ENCODE measurements around the gene VRK1.

VRK1 gene

GRCh38 chr14:96903444-96904023 is 106.4 kb downstream of the VRK1 start:
- Histone ChIP-seq H3K4me1 (ENCODE audit: insufficient read depth, low read length) (no peaks in the 10 kb centered on the region), H3K36me3 (ENCODE audit: insufficient read depth, low read length) (no peaks in the 10 kb centered on the region), H3K9me3 (ENCODE audit: low read length) (no peaks in the 10 kb centered on the region), H3K4me3 (ENCODE audit: low read length) (no peak overlapping the region), H3K27me3 (ENCODE audit: insufficient read depth, low read length) (no peaks in the 10 kb centered on the region), H2AFZ (ENCODE audit: low read depth, low read length) (no peak overlapping the region)

- Histone ChIP-seq H3K4me1 (ENCODE audit: insufficient read depth, low read length) (no peaks in the 10 kb centered on the region), H3K27me3 (ENCODE audit: insufficient read depth, low read length) (no peaks in the 10 kb centered on the region), H3K9me3 (ENCODE audit: low read length) (no peaks in the 10 kb centered on the region), H3K36me3 (ENCODE audit: insufficient read depth, low read length) (no peaks in the 10 kb centered on the region), H3K4me3 (ENCODE audit: low read length) (no peak overlapping the region), H2AFZ (ENCODE audit: low read depth, low read length) (no peak overlapping the region)
These were observed 107.0 kb downstream of the VRK1 start for GRCh38 chr14:96904201-96904600.

GRCh38 chr14:96905065-96905464 is 107.9 kb downstream of the VRK1 start:
- no peak overlapping the region for H2AFZ ChIP-seq (ENCODE audit: low read depth, low read length)
- no peak overlapping the region for H3K4me3 ChIP-seq (ENCODE audit: low read length)
- no peaks in the 10 kb centered on the region for H3K9me3 ChIP-seq (ENCODE audit: low read length)
- H3K36me3 ChIP-seq (ENCODE audit: insufficient read depth, low read length), result no peaks in the 10 kb centered on the region
- no peaks in the 10 kb centered on the region for H3K4me1 ChIP-seq (ENCODE audit: insufficient read depth, low read length)
- H3K27me3 ChIP-seq (ENCODE audit: insufficient read depth, low read length), result no peaks in the 10 kb centered on the region

- H2AFZ ChIP-seq (ENCODE audit: low read depth, low read length), result no peak overlapping the region
- no peaks in the 10 kb centered on the region for H3K36me3 ChIP-seq (ENCODE audit: insufficient read depth, low read length)
- H3K27me3 ChIP-seq (ENCODE audit: insufficient read depth, low read length), result no peaks in the 10 kb centered on the region
- no peak overlapping the region for H3K4me3 ChIP-seq (ENCODE audit: low read length)
- no peaks in the 10 kb centered on the region for H3K4me1 ChIP-seq (ENCODE audit: insufficient read depth, low read length)
- peaks cover 4% of the 10 kb centered on the region for H3K9me3 ChIP-seq (ENCODE audit: low read length)
These were observed 108.6 kb downstream of the VRK1 start for GRCh38 chr14:96905825-96906224.

GRCh38 chr14:96906434-96906833 is 109.3 kb downstream of the VRK1 start:
- Histone ChIP-seq H3K4me3 (ENCODE audit: low read length) (no peak overlapping the region), H3K9me3 (ENCODE audit: low read length) (peaks cover 4% of the 10 kb centered on the region), H3K4me1 (ENCODE audit: insufficient read depth, low read length) (no peaks in the 10 kb centered on the region), H3K27me3 (ENCODE audit: insufficient read depth, low read length) (no peaks in the 10 kb centered on the region), H3K36me3 (ENCODE audit: insufficient read depth, low read length) (no peaks in the 10 kb centered on the region), H2AFZ (ENCODE audit: low read depth, low read length) (no peak overlapping the region)

- H2AFZ ChIP-seq (ENCODE audit: low read depth, low read length), result no peak overlapping the region
- H3K4me3 ChIP-seq (ENCODE audit: low read length), result no peak overlapping the region
- no peaks in the 10 kb centered on the region for H3K4me1 ChIP-seq (ENCODE audit: insufficient read depth, low read length)
- no peaks in the 10 kb centered on the region for H3K27me3 ChIP-seq (ENCODE audit: insufficient read depth, low read length)
- H3K36me3 ChIP-seq (ENCODE audit: insufficient read depth, low read length), result no peaks in the 10 kb centered on the region
- peaks cover 4% of the 10 kb centered on the region for H3K9me3 ChIP-seq (ENCODE audit: low read length)
These were observed 112.7 kb downstream of the VRK1 start for GRCh38 chr14:96909841-96910364.

- Histone ChIP-seq H3K9me3 (ENCODE audit: low read length) (peaks cover 7% of the 10 kb centered on the region), H2AFZ (ENCODE audit: low read depth, low read length) (no peak overlapping the region), H3K4me3 (ENCODE audit: low read length) (no peak overlapping the region), H3K36me3 (ENCODE audit: insufficient read depth, low read length) (no peaks in the 10 kb centered on the region), H3K4me1 (ENCODE audit: insufficient read depth, low read length) (no peaks in the 10 kb centered on the region), H3K27me3 (ENCODE audit: insufficient read depth, low read length) (no peaks in the 10 kb centered on the region)
These were observed 114.4 kb downstream of the VRK1 start for GRCh38 chr14:96911499-96912149.

GRCh38 chr14:96914571-96915128 is 117.5 kb downstream of the VRK1 start:
- Histone ChIP-seq H3K4me3 (ENCODE audit: low read length) (no peak overlapping the region), H2AFZ (ENCODE audit: low read depth, low read length) (no peak overlapping the region), H3K9me3 (ENCODE audit: low read length) (peaks cover 7% of the 10 kb centered on the region), H3K36me3 (ENCODE audit: insufficient read depth, low read length) (no peaks in the 10 kb centered on the region), H3K4me1 (ENCODE audit: insufficient read depth, low read length) (peaks cover 3% of the 10 kb centered on the region), H3K27me3 (ENCODE audit: insufficient read depth, low read length) (no peaks in the 10 kb centered on the region)

- H2AFZ ChIP-seq (ENCODE audit: low read depth, low read length), result no peak overlapping the region
- H3K27me3 ChIP-seq (ENCODE audit: insufficient read depth, low read length), result no peaks in the 10 kb centered on the region
- H3K4me1 ChIP-seq (ENCODE audit: insufficient read depth, low read length), result peaks cover 3% of the 10 kb centered on the region
- H3K4me3 ChIP-seq (ENCODE audit: low read length), result no peak overlapping the region
- peaks cover 6% of the 10 kb centered on the region for H3K9me3 ChIP-seq (ENCODE audit: low read length)
- H3K36me3 ChIP-seq (ENCODE audit: insufficient read depth, low read length), result no peaks in the 10 kb centered on the region
These were observed 118.3 kb downstream of the VRK1 start for GRCh38 chr14:96915478-96915877.

GRCh38 chr14:96916751-96917150 is 119.6 kb downstream of the VRK1 start:
- Histone ChIP-seq H3K27me3 (ENCODE audit: insufficient read depth, low read length) (no peaks in the 10 kb centered on the region), H3K36me3 (ENCODE audit: insufficient read depth, low read length) (no peaks in the 10 kb centered on the region), H3K4me3 (ENCODE audit: low read length) (no peak overlapping the region), H2AFZ (ENCODE audit: low read depth, low read length) (no peak overlapping the region), H3K4me1 (ENCODE audit: insufficient read depth, low read length) (peaks cover 3% of the 10 kb centered on the region), H3K9me3 (ENCODE audit: low read length) (peaks cover 6% of the 10 kb centered on the region)

GRCh38 chr14:96917442-96917963 is 120.3 kb downstream of the VRK1 start:
- Histone ChIP-seq H2AFZ (ENCODE audit: low read depth, low read length) (no peak overlapping the region), H3K4me3 (ENCODE audit: low read length) (no peak overlapping the region), H3K9me3 (ENCODE audit: low read length) (peaks cover 6% of the 10 kb centered on the region), H3K36me3 (ENCODE audit: insufficient read depth, low read length) (no peaks in the 10 kb centered on the region), H3K4me1 (ENCODE audit: insufficient read depth, low read length) (peaks cover 3% of the 10 kb centered on the region), H3K27me3 (ENCODE audit: insufficient read depth, low read length) (no peaks in the 10 kb centered on the region)

- Histone ChIP-seq H3K36me3 (ENCODE audit: insufficient read depth, low read length) (no peaks in the 10 kb centered on the region), H3K27me3 (ENCODE audit: insufficient read depth, low read length) (no peaks in the 10 kb centered on the region), H3K9me3 (ENCODE audit: low read length) (peaks cover 8% of the 10 kb centered on the region), H2AFZ (ENCODE audit: low read depth, low read length) (no peak overlapping the region), H3K4me3 (ENCODE audit: low read length) (no peak overlapping the region), H3K4me1 (ENCODE audit: insufficient read depth, low read length) (peaks cover 7% of the 10 kb centered on the region)
These were observed 122.8 kb downstream of the VRK1 start for GRCh38 chr14:96920023-96920422.

GRCh38 chr14:96920820-96921219 is 123.6 kb downstream of the VRK1 start:
- H3K4me3 ChIP-seq (ENCODE audit: low read length), result no peak overlapping the region
- no peaks in the 10 kb centered on the region for H3K27me3 ChIP-seq (ENCODE audit: insufficient read depth, low read length)
- no peak overlapping the region for H2AFZ ChIP-seq (ENCODE audit: low read depth, low read length)
- no peaks in the 10 kb centered on the region for H3K36me3 ChIP-seq (ENCODE audit: insufficient read depth, low read length)
- peaks cover 6% of the 10 kb centered on the region for H3K9me3 ChIP-seq (ENCODE audit: low read length)
- peaks cover 14% of the 10 kb centered on the region for H3K4me1 ChIP-seq (ENCODE audit: insufficient read depth, low read length)

All from neuron (in vitro differentiated cells).